OCI-LY1 (cell line): Measurements from ENCODE around the gene OSGIN1.

Experiments
- H2AFZ ChIP-seq: fragments of 200-600 bp; sonication (generic), shearing (Covaris generic); 2 replicates; pipeline ENCODE4 v1.6.0; 2014; ENCODE audit warnings: antibody characterized with exemption, mild to moderate bottlenecking, low read length
- H3F3A ChIP-seq: fragments of 200-600 bp; sonication (generic), shearing (Covaris generic); 2 replicates; pipeline ENCODE4 v1.6.0; 2014; ENCODE audit warnings: mild to moderate bottlenecking, antibody characterized with exemption, low read length, moderate library complexity; ENCODE audit not compliant: insufficient read depth
- H3K27ac ChIP-seq: fragments of 200-600 bp; sonication (generic); 2 replicates; pipeline ENCODE4 v1.5.1; 2014; ENCODE audit warnings: low read length, mixed run types, mild to moderate bottlenecking, low read depth; ENCODE audit not compliant: poor library complexity, severe bottlenecking
- H3K27me3 ChIP-seq: fragments of 200-600 bp; sonication (generic); 2 replicates; pipeline ENCODE4 v1.6.0; 2014; ENCODE audit warnings: antibody characterized with exemption, mild to moderate bottlenecking, low read length, moderate library complexity; ENCODE audit not compliant: insufficient read depth
- H3K36me3 ChIP-seq: fragments of 200-600 bp; sonication (generic); 2 replicates; pipeline ENCODE4 v1.6.1; 2014; ENCODE audit warnings: mild to moderate bottlenecking, antibody characterized with exemption, low read length, moderate library complexity, mixed read lengths; ENCODE audit not compliant: insufficient read depth
- H3K4me1 ChIP-seq: fragments of 200-600 bp; sonication (generic); 2 replicates; pipeline ENCODE4 v1.5.1; 2014; ENCODE audit warnings: mild to moderate bottlenecking, low read length, moderate library complexity; ENCODE audit not compliant: insufficient read depth, severe bottlenecking
- H3K4me2 ChIP-seq: fragments of 200-600 bp; sonication (generic), shearing (Covaris generic); 2 replicates; pipeline ENCODE4 v1.6.1; 2014; ENCODE audit warnings: low read length
- H3K4me3 ChIP-seq: fragments of 200-600 bp; sonication (generic); 2 replicates; pipeline ENCODE4 v1.5.1; 2014; ENCODE audit warnings: low read length, low read depth, mild to moderate bottlenecking, mixed read lengths; ENCODE audit not compliant: poor library complexity, severe bottlenecking
- H3K79me2 ChIP-seq: fragments of 200-600 bp; shearing (Covaris generic); 2 replicates; pipeline ENCODE4 v1.6.1; 2016; ENCODE audit warnings: mixed run types, low read length, mixed read lengths; ENCODE audit not compliant: insufficient read depth
- H3K9ac ChIP-seq: fragments of 200-600 bp; sonication (generic), shearing (Covaris generic); 2 replicates; pipeline ENCODE4 v1.6.1; 2014; ENCODE audit warnings: mild to moderate bottlenecking, low read length, mixed read lengths
- H3K9me2 ChIP-seq: fragments of 200-600 bp; sonication (generic), shearing (Covaris generic); 2 replicates; pipeline ENCODE4 v1.6.1; 2014; ENCODE audit warnings: low read depth, mild to moderate bottlenecking, low read length, mixed read lengths
- H3K9me3 ChIP-seq: fragments of 200-600 bp; shearing (Covaris generic); 2 replicates; pipeline ENCODE4 v1.6.1; 2014; ENCODE audit warnings: low read length, mixed read lengths
- H4K20me1 ChIP-seq: fragments of 200-600 bp; sonication (generic), shearing (Covaris generic); 2 replicates; pipeline ENCODE4 v1.6.0; 2016; ENCODE audit warnings: mild to moderate bottlenecking, low read length; ENCODE audit not compliant: insufficient read depth
- CTCF ChIP-seq: fragments of 200-600 bp; sonication (generic), shearing (Covaris generic); IDR thresholded peaks from 2 replicates; pipeline ENCODE4 v1.5.1; 2017; ENCODE audit warnings: mild to moderate bottlenecking, antibody characterized with exemption, low read length, moderate library complexity, mixed read lengths
- EZH2 ChIP-seq: fragments of 200-600 bp; sonication (generic), shearing (Covaris generic); IDR thresholded peaks from 2 replicates; pipeline ENCODE4 v1.8.0; 2017; ENCODE audit warnings: borderline replicate concordance, mixed run types, mild to moderate bottlenecking, antibody characterized with exemption, low read length, moderate library complexity, mixed read lengths

Gene OSGIN1

GRCh38 chr16:83911290-83911689, 41.8 kb upstream of the OSGIN1 start:
- TF ChIP-seq EZH2 (no peak), CTCF (no peak)
- Histone ChIP-seq H3K4me2 (no peak overlapping the region), H2AFZ (no peak overlapping the region), H3K4me1 (no peaks in the 10 kb centered on the region), H3K79me2 (no peaks in the 10 kb centered on the region), H3K27ac (no peak overlapping the region), H3K27me3 (no peaks in the 10 kb centered on the region), H3F3A (no peaks in the 10 kb centered on the region), H3K4me3 (no peak overlapping the region), H3K9me3 (no peaks in the 10 kb centered on the region), H3K9me2 (no peaks in the 10 kb centered on the region), H3K9ac (no peak overlapping the region), H4K20me1 (no peaks in the 10 kb centered on the region), H3K36me3 (peaks cover 40% of the 10 kb centered on the region)

DNA sequence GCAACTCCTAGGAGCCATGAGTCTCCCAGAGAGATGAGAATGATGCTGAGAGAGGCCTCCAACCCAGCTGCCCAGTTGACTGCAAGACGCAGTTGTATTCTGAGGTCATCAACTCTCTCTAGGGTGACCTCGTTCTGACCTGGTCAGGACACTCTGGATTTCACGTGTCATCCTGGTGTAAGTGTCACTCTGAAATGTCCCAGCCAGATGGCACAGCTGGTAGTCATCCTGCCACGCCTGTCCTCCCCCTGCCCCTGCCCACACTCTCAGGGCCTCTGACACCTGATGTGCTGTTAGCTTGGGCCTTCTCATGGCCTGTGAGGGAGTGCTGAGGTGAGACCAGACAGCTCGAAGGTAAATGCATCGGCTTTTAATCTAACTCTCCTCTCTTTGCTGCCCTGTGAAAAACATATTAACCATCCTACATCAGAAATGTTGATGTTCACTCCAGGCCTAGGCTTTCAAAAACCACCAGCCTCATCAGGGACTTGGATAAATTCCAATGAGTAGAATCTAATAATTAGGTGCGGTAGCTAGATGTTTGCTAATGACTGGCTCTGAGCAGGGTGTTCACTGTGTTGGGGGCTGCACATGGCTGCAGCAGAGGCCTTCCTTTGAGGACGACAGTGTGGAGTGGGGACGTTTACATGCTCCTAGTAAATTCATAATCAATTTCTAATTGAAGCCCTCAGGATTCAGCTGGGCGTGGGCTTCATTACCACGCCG, 40.4 kb upstream of the OSGIN1 start:
- no peak overlapping the region for H2AFZ ChIP-seq
- H3K9me2 ChIP-seq = no peaks in the 10 kb centered on the region
- no peak overlapping the region for H3K9ac ChIP-seq
- H3K79me2 ChIP-seq = no peaks in the 10 kb centered on the region
- no peak overlapping the region for H3K4me3 ChIP-seq
- H4K20me1 ChIP-seq = no peaks in the 10 kb centered on the region
- no peak overlapping the region for H3K4me2 ChIP-seq
- no peaks in the 10 kb centered on the region for H3F3A ChIP-seq
- TF ChIP-seq CTCF (no peak), EZH2 (no peak)
- H3K27ac ChIP-seq = no peak overlapping the region
- no peaks in the 10 kb centered on the region for H3K9me3 ChIP-seq
- H3K27me3 ChIP-seq = no peaks in the 10 kb centered on the region
- H3K36me3 ChIP-seq = peaks cover 38% of the 10 kb centered on the region
- H3K4me1 ChIP-seq = no peaks in the 10 kb centered on the region

DNA sequence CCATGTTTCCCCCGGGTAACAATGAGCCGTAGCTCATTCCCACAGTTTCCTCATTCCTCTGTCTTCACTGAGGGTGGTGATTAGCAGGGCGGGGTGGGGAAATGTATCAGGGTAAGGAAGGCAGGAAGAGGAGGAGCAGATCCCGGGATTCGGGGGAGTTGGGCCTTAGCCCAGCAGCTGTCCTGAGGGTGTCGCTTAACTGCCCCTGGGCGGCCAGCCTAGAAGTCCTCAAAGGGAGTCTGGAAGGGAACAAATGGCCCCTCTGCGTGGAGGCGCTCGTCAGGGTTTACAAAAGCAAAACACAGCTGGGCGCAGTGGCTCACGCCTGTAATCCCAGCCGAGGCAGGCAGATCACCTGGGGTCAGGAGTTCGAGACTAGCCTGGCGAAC, 39.8 kb upstream of the OSGIN1 start:
- no peak overlapping the region for H3K27ac ChIP-seq
- no peak overlapping the region for H3K4me3 ChIP-seq
- no peak overlapping the region for H3K4me2 ChIP-seq
- H3K9me3 ChIP-seq = no peaks in the 10 kb centered on the region
- no peaks in the 10 kb centered on the region for H3K4me1 ChIP-seq
- TF ChIP-seq EZH2 (no peak), CTCF (no peak)
- H3K79me2 ChIP-seq = no peaks in the 10 kb centered on the region
- H2AFZ ChIP-seq = no peak overlapping the region
- no peak overlapping the region for H3K9ac ChIP-seq
- no peaks in the 10 kb centered on the region for H3F3A ChIP-seq
- peaks cover 43% of the 10 kb centered on the region for H3K36me3 ChIP-seq
- no peaks in the 10 kb centered on the region for H4K20me1 ChIP-seq
- no peaks in the 10 kb centered on the region for H3K27me3 ChIP-seq
- no peaks in the 10 kb centered on the region for H3K9me2 ChIP-seq
